ENCODE measurements around the gene FAM50B. TPM values are rescaled to one million over a fixed set of nuclear protein-coding genes. Genes with fewer than 3 reads are reported as not detected.

FAM50B gene
- total and polyA plus RNA-seq, 2 of the 13 experiments (the other 11 are each of a cell fraction or from before 2014, with no cell fraction given) = 0.05 TPM; not detected in 1

DNA sequence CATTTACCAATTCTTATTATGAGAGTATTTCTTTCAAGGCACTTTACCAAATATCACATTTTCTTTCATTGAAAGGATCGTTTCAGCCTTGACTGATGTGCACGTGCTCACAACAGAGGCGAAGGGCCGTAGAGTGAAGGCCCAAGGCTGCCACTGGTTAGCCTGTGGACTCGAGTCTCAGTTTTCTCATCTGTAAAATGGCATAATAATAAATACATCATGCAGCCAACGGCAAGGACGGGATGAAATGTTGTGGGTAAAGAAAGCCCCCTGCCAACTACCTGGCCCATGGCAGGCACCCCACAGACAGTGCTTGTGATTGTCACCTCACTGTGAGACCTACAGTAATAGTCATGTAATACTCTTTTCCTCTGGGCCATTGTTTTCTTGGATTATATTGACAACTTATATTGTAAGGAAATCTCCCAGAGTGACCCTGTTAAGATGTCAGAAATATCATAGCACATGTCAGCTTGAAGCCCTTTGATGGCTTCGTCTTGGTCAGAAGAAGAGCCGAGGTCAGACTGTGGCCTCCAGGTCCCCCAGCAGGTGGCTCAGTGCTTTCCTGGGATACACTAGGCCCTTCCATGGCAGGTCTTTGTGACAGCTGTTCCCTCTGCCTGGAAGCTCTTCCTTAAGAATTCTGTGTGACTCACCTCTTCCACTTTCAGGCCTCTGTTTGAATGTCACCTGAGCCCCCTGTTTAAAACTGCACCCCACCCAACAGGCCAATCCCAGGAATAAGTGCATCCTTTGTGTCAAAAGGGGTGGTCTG lies 36.3 kb downstream of the FAM50B start (continued):
- no peak for TF ChIP-seq SMARCE1 (IDR thresholded peaks at IDR 0.05; ENCODE audit: borderline replicate concordance)
- TF ChIP-seq ZNF660 (CRISPR knock-in tag; IDR thresholded peaks at IDR 0.05; ENCODE audit: borderline replicate concordance, low read depth) = no peak
- peak; percentile 60 for TF ChIP-seq POGZ (CRISPR knock-in tag; IDR thresholded peaks at IDR 0.05)
- TF ChIP-seq, protein P1, sequence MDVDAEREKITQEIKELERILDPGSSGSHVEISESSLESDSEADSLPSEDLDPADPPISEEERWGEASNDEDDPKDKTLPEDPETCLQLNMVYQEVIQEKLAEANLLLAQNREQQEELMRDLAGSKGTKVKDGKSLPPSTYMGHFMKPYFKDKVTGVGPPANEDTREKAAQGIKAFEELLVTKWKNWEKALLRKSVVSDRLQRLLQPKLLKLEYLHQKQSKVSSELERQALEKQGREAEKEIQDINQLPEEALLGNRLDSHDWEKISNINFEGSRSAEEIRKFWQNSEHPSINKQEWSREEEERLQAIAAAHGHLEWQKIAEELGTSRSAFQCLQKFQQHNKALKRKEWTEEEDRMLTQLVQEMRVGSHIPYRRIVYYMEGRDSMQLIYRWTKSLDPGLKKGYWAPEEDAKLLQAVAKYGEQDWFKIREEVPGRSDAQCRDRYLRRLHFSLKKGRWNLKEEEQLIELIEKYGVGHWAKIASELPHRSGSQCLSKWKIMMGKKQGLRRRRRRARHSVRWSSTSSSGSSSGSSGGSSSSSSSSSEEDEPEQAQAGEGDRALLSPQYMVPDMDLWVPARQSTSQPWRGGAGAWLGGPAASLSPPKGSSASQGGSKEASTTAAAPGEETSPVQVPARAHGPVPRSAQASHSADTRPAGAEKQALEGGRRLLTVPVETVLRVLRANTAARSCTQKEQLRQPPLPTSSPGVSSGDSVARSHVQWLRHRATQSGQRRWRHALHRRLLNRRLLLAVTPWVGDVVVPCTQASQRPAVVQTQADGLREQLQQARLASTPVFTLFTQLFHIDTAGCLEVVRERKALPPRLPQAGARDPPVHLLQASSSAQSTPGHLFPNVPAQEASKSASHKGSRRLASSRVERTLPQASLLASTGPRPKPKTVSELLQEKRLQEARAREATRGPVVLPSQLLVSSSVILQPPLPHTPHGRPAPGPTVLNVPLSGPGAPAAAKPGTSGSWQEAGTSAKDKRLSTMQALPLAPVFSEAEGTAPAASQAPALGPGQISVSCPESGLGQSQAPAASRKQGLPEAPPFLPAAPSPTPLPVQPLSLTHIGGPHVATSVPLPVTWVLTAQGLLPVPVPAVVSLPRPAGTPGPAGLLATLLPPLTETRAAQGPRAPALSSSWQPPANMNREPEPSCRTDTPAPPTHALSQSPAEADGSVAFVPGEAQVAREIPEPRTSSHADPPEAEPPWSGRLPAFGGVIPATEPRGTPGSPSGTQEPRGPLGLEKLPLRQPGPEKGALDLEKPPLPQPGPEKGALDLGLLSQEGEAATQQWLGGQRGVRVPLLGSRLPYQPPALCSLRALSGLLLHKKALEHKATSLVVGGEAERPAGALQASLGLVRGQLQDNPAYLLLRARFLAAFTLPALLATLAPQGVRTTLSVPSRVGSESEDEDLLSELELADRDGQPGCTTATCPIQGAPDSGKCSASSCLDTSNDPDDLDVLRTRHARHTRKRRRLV (CRISPR knock-in tag; IDR thresholded peaks at IDR 0.05) = no peak
- TF ChIP-seq, protein P2, sequence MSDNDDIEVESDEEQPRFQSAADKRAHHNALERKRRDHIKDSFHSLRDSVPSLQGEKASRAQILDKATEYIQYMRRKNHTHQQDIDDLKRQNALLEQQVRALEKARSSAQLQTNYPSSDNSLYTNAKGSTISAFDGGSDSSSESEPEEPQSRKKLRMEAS (IDR thresholded peaks at IDR 0.05) = peak; percentile 58
- TF ChIP-seq RFX1 (IDR thresholded peaks at IDR 0.05) = no peak
- TF ChIP-seq, protein P3, sequence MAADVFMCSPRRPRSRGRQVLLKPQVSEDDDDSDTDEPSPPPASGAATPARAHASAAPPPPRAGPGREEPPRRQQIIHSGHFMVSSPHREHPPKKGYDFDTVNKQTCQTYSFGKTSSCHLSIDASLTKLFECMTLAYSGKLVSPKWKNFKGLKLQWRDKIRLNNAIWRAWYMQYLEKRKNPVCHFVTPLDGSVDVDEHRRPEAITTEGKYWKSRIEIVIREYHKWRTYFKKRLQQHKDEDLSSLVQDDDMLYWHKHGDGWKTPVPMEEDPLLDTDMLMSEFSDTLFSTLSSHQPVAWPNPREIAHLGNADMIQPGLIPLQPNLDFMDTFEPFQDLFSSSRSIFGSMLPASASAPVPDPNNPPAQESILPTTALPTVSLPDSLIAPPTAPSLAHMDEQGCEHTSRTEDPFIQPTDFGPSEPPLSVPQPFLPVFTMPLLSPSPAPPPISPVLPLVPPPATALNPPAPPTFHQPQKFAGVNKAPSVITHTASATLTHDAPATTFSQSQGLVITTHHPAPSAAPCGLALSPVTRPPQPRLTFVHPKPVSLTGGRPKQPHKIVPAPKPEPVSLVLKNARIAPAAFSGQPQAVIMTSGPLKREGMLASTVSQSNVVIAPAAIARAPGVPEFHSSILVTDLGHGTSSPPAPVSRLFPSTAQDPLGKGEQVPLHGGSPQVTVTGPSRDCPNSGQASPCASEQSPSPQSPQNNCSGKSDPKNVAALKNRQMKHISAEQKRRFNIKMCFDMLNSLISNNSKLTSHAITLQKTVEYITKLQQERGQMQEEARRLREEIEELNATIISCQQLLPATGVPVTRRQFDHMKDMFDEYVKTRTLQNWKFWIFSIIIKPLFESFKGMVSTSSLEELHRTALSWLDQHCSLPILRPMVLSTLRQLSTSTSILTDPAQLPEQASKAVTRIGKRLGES (CRISPR knock-in tag; IDR thresholded peaks at IDR 0.05; ENCODE audit: borderline replicate concordance) = no peak
- TF ChIP-seq, protein P4, sequence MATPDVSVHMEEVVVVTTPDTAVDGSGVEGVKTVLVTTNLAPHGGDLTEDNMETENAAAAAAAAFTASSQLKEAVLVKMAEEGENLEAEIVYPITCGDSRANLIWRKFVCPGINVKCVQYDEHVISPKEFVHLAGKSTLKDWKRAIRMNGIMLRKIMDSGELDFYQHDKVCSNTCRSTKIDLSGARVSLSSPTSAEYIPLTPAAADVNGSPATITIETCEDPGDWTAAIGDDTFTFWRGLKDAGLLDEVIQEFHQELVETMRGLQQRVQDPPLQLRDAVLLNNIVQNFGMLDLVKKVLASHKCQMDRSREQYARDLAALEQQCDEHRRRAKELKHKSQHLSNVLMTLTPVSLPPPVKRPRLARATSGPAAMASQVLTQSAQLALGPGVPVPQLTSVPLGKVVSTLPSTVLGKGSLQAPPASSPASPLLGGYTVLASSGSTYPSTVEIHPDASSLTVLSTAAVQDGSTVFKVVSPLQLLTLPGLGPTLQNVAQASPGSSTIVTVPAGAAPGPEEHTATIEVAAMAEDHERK (CRISPR knock-in tag; IDR thresholded peaks at IDR 0.05; ENCODE audit: low read depth) = no peak
- no peak for TF ChIP-seq ZSCAN21 (CRISPR knock-in tag; IDR thresholded peaks at IDR 0.05; ENCODE audit: borderline replicate concordance)
- no peak for TF ChIP-seq ZNF878 (CRISPR knock-in tag; IDR thresholded peaks at IDR 0.05)
- no peak for TF ChIP-seq ATF7-NPFF (CRISPR knock-in tag; IDR thresholded peaks at IDR 0.05; ENCODE audit: low read depth)
- TF ChIP-seq, protein P5, sequence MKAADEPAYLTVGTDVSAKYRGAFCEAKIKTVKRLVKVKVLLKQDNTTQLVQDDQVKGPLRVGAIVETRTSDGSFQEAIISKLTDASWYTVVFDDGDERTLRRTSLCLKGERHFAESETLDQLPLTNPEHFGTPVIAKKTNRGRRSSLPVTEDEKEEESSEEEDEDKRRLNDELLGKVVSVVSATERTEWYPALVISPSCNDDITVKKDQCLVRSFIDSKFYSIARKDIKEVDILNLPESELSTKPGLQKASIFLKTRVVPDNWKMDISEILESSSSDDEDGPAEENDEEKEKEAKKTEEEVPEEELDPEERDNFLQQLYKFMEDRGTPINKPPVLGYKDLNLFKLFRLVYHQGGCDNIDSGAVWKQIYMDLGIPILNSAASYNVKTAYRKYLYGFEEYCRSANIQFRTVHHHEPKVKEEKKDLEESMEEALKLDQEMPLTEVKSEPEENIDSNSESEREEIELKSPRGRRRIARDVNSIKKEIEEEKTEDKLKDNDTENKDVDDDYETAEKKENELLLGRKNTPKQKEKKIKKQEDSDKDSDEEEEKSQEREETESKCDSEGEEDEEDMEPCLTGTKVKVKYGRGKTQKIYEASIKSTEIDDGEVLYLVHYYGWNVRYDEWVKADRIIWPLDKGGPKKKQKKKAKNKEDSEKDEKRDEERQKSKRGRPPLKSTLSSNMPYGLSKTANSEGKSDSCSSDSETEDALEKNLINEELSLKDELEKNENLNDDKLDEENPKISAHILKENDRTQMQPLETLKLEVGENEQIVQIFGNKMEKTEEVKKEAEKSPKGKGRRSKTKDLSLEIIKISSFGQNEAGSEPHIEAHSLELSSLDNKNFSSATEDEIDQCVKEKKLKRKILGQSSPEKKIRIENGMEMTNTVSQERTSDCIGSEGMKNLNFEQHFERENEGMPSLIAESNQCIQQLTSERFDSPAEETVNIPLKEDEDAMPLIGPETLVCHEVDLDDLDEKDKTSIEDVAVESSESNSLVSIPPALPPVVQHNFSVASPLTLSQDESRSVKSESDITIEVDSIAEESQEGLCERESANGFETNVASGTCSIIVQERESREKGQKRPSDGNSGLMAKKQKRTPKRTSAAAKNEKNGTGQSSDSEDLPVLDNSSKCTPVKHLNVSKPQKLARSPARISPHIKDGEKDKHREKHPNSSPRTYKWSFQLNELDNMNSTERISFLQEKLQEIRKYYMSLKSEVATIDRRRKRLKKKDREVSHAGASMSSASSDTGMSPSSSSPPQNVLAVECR (CRISPR knock-in tag; IDR thresholded peaks at IDR 0.05; ENCODE audit: borderline replicate concordance) = no peak
- TF ChIP-seq NFATC3 (CRISPR knock-in tag; IDR thresholded peaks at IDR 0.05) = no peak
- peak; percentile 63 for TF ChIP-seq XRCC5 (optimal IDR thresholded peaks at IDR 0.05; ENCODE audit: low read length)
- no peak for TF ChIP-seq TCF7 (IDR thresholded peaks at IDR 0.05; ENCODE audit: low read depth)

Measured in HepG2 (cell line).